Activated naive CD8-positive, alpha-beta T cell (primary cell): Measurements from ENCODE around the gene ZDHHC14.
"Not testable (repeated sequence)": the region's sequence is repeated elsewhere in the genome, so short reads cannot be mapped to it uniquely, and the experiment has no call there.

Experiments
- H3K27ac Mint-ChIP-seq: one replicate; pipeline ENCODE4 v1.8.0; 2021; ENCODE audit warnings: mixed read lengths
- H3K27me3 Mint-ChIP-seq: one replicate; pipeline ENCODE4 v1.8.0; 2021; ENCODE audit warnings: mixed read lengths
- H3K36me3 Mint-ChIP-seq: one replicate; pipeline ENCODE4 v1.8.0; 2021; ENCODE audit warnings: mixed read lengths
- H3K4me1 Mint-ChIP-seq: one replicate; pipeline ENCODE4 v1.8.0; 2021; ENCODE audit warnings: low read depth, mixed read lengths
- H3K4me3 Mint-ChIP-seq: one replicate; pipeline ENCODE4 v1.8.0; 2021; ENCODE audit warnings: mild to moderate bottlenecking, mixed read lengths
- H3K9me3 Mint-ChIP-seq: one replicate; pipeline ENCODE4 v1.8.0; 2021; ENCODE audit warnings: low read depth, mixed read lengths

The ZDHHC14 gene

DNA sequence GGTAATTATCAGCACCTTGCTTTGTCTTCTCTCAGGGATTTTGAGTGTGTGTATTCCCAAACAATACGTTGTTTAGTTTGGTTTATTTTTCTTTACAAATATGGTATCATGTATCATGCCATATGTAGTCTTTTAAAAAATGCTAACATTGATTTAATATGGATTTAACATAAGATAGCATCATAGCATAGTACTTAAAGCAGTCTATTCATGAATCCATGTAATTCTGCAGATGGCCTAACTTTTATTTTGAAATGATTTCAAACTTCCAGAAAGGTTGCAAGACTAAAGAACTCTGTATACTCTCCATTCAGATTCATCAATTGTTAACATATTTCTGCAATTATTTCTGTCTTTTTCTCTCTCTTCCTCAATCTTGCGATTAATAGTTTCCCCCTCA, 7.9 kb downstream of the ZDHHC14 start:
- no peak overlapping the region for H3K4me3 Mint-ChIP-seq
- H3K9me3 Mint-ChIP-seq: peaks cover 18% of the 10 kb centered on the region
- H3K36me3 Mint-ChIP-seq: peaks cover 24% of the 10 kb centered on the region
- H3K4me1 Mint-ChIP-seq: peaks cover 2% of the 10 kb centered on the region
- no peak overlapping the region for H3K27ac Mint-ChIP-seq
- H3K27me3 Mint-ChIP-seq: peaks cover 3% of the 10 kb centered on the region

GRCh38 chr6:157390273-157391060, 9.5 kb downstream of the ZDHHC14 start:
- Mint-ChIP-seq H3K4me3 (no peak overlapping the region), H3K9me3 (peaks cover 18% of the 10 kb centered on the region), H3K27ac (no peak overlapping the region), H3K36me3 (peaks cover 22% of the 10 kb centered on the region), H3K27me3 (no peaks in the 10 kb centered on the region), H3K4me1 (peaks cover under 1% of the 10 kb centered on the region)

- no peak overlapping the region for H3K27ac Mint-ChIP-seq
- H3K9me3 Mint-ChIP-seq: peaks cover 18% of the 10 kb centered on the region
- H3K27me3 Mint-ChIP-seq: no peaks in the 10 kb centered on the region
- no peak overlapping the region for H3K4me3 Mint-ChIP-seq
- H3K4me1 Mint-ChIP-seq: no peaks in the 10 kb centered on the region
- H3K36me3 Mint-ChIP-seq: peaks cover 22% of the 10 kb centered on the region
Observed at GRCh38 chr6:157392927-157393668, 12.1 kb downstream of the ZDHHC14 start.

DNA sequence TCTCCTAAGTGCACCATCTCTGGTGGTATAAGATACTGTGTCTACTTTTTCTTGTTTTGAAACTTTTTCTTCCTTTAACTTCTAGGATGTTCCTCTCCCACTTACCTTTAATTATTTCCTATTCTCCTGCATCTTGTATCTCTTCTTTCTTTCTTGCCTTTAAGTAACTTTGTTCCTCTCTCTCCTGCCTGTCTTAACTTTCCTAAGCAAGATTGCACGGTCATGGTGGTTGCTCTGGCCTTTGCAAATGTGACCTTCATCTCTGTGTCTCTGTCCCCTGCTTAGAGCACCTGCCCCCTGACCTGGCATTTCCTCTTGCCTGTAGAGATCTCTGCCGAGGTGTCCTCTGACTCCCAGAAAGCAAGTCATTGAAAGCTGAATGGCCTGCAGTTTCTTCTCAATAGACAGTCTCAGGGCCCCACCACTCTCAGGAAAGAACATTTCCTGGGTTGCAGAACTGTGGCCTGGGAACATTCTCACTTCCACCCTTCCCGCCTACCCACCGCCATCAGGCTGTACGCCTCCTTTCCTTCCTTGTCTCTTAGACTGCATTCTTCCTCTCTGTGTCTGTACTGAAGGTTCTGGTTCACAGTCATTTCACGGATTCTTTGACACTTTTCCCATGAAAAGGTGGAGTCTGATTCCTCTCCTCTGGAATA, 12.8 kb downstream of the ZDHHC14 start:
- H3K4me3 Mint-ChIP-seq: no peak overlapping the region
- no peak overlapping the region for H3K27ac Mint-ChIP-seq

GRCh38 chr6:157395199-157395598, 14.2 kb downstream of the ZDHHC14 start:
- Mint-ChIP-seq H3K9me3 (peaks cover 14% of the 10 kb centered on the region), H3K36me3 (peaks cover 18% of the 10 kb centered on the region)
- H3K27ac Mint-ChIP-seq, H3K27me3 Mint-ChIP-seq, H3K4me1 Mint-ChIP-seq, H3K4me3 Mint-ChIP-seq: not testable (repeated sequence)

More for the DNA sequence above, 12.8 kb downstream of the ZDHHC14 start:
- Mint-ChIP-seq H3K27me3 (no peaks in the 10 kb centered on the region), H3K36me3 (peaks cover 22% of the 10 kb centered on the region), H3K9me3 (peaks cover 18% of the 10 kb centered on the region), H3K4me1 (no peaks in the 10 kb centered on the region)

GRCh38 chr6:157396026-157396425, 15.0 kb downstream of the ZDHHC14 start:
- Mint-ChIP-seq H3K4me1 (no peaks in the 10 kb centered on the region), H3K36me3 (peaks cover 14% of the 10 kb centered on the region), H3K27me3 (no peaks in the 10 kb centered on the region), H3K9me3 (peaks cover 8% of the 10 kb centered on the region), H3K4me3 (no peak overlapping the region), H3K27ac (no peak overlapping the region)

DNA sequence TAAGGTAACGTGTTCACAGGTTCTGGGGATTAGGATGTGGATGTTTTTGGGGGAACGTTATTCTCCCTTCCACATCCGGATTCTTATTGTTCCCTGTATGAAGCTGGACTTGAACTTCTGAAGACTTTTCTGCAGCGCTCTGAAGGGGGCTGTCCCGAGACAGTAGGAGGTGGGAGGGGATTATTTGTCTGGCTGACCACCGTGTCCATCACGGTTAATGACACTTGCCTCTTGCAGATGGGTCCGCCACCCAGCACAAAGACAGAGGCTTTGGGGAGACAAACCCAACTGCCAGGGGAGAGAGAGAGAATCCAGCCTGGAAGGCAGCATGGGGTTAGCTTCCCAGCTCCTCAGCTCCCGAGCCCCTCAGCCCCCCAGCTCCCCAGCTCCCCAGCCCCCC, 16.7 kb downstream of the ZDHHC14 start:
- peaks cover 5% of the 10 kb centered on the region for H3K36me3 Mint-ChIP-seq
- H3K27me3 Mint-ChIP-seq: no peaks in the 10 kb centered on the region
- no peaks in the 10 kb centered on the region for H3K4me1 Mint-ChIP-seq
- no peak overlapping the region for H3K4me3 Mint-ChIP-seq
- no peak overlapping the region for H3K27ac Mint-ChIP-seq
- H3K9me3 Mint-ChIP-seq: no peaks in the 10 kb centered on the region

GRCh38 chr6:157398151-157398550, 17.2 kb downstream of the ZDHHC14 start:
- no peaks in the 10 kb centered on the region for H3K27me3 Mint-ChIP-seq
- no peak overlapping the region for H3K27ac Mint-ChIP-seq

GRCh38 chr6:157400676-157401075, 19.7 kb downstream of the ZDHHC14 start:
- no peaks in the 10 kb centered on the region for H3K27me3 Mint-ChIP-seq
- no peaks in the 10 kb centered on the region for H3K9me3 Mint-ChIP-seq
- H3K4me3 Mint-ChIP-seq: no peak overlapping the region
- H3K4me1 Mint-ChIP-seq: no peaks in the 10 kb centered on the region
- no peak overlapping the region for H3K27ac Mint-ChIP-seq
- H3K36me3 Mint-ChIP-seq: no peaks in the 10 kb centered on the region

More at GRCh38 chr6:157398151-157398550, 17.2 kb downstream of the ZDHHC14 start:
- Mint-ChIP-seq H3K36me3 (peaks cover 5% of the 10 kb centered on the region), H3K4me1 (no peaks in the 10 kb centered on the region), H3K9me3 (no peaks in the 10 kb centered on the region), H3K4me3 (no peak overlapping the region)

DNA sequence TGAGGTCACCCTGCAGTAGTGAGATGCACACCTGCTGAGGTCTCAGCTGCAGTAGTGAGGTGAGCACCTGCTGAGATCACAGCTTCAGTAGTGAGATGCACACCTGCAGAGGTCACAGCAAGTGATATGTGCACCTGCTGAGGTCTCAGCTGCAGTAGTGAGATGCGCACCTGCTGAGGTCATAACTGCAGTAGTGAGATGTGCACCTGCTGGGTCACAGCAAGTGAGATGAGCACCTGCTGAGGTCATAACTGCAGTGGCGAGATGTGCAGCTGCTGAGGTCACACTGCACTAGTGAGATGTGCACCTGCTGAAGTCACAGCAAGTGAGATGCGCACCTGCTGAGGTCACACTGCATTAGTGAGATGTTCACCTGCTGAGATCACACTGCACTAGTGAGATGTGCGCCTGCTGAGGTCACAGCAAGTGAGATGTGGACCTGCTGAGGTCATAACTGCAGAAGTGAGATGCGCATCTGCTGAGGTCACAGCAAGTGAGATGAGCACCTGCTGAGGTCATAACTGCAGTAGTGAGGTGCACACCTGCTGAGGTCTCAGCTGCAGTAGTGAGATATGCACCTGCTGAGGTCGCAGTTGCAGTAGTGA, 20.8 kb downstream of the ZDHHC14 start:
- Mint-ChIP-seq H3K4me1 (no peaks in the 10 kb centered on the region), H3K4me3 (no peak overlapping the region), H3K27ac (no peak overlapping the region), H3K36me3 (no peaks in the 10 kb centered on the region), H3K9me3 (no peaks in the 10 kb centered on the region), H3K27me3 (no peaks in the 10 kb centered on the region)

DNA sequence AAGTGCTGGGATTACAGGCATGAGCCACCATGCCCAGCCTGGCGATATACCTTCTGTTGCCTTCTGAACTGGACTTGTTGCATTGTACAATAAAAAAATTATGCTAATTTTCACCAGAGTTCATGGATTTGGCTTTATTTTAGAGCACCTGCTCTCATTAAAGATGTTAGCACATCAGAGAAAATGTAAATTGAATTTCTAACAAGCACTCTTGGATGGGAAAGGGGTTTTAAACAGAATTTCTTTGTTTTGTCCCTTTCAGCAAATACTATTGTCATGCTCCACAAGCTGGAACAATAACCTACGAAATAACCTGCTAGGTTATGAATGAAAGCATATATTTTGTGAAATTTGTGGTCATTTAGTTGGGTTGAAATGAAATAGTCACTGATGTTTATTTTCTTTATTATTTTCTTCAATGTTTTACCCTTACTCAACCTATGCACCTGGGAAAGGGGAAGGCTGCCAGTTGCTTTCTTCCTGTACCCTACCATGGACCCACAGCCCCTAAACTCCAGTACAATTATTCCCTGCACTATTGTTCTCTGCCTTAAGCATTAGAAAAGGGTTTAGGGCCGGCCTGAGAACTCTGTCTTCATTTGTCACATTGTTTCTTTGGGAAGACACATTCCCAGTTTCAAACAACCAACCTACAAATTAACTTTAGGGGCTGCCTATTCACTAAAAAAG, 22.2 kb downstream of the ZDHHC14 start:
- no peaks in the 10 kb centered on the region for H3K27me3 Mint-ChIP-seq
- no peak overlapping the region for H3K27ac Mint-ChIP-seq
- H3K36me3 Mint-ChIP-seq: no peaks in the 10 kb centered on the region
- H3K4me1 Mint-ChIP-seq: no peaks in the 10 kb centered on the region
- no peak overlapping the region for H3K4me3 Mint-ChIP-seq
- H3K9me3 Mint-ChIP-seq: no peaks in the 10 kb centered on the region

DNA sequence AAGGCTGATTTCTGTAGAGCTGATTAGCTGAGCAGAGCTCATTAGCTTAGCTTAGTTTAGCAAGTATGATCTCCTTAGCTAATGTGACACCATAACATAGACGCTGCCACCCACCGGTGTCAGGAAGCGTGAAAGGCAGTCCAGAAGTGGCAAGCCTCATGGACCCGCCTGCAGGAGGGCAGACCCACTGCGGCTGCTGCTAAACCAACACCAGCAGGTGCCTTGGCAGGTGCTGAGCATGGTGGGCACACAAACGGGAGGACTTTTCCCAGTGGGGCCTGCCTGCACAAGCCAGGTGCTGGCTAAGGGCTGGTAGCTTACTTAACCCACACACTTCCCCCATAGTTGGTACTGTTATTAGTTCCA, 22.7 kb downstream of the ZDHHC14 start:
- Mint-ChIP-seq H3K4me3 (no peak overlapping the region), H3K9me3 (no peaks in the 10 kb centered on the region), H3K4me1 (no peaks in the 10 kb centered on the region), H3K36me3 (no peaks in the 10 kb centered on the region), H3K27me3 (no peaks in the 10 kb centered on the region), H3K27ac (no peak overlapping the region)

GRCh38 chr6:157405986-157406385, 25.0 kb downstream of the ZDHHC14 start:
- Mint-ChIP-seq H3K4me1 (no peaks in the 10 kb centered on the region), H3K36me3 (no peaks in the 10 kb centered on the region)

GRCh38 chr6:157406661-157407060, 25.7 kb downstream of the ZDHHC14 start:
- no peaks in the 10 kb centered on the region for H3K27me3 Mint-ChIP-seq
- H3K36me3 Mint-ChIP-seq: no peaks in the 10 kb centered on the region
- no peak overlapping the region for H3K4me3 Mint-ChIP-seq
- no peaks in the 10 kb centered on the region for H3K4me1 Mint-ChIP-seq
- H3K9me3 Mint-ChIP-seq: no peaks in the 10 kb centered on the region
- no peak overlapping the region for H3K27ac Mint-ChIP-seq

More at GRCh38 chr6:157405986-157406385, 25.0 kb downstream of the ZDHHC14 start:
- H3K27me3 Mint-ChIP-seq: no peaks in the 10 kb centered on the region
- no peak overlapping the region for H3K4me3 Mint-ChIP-seq
- no peak overlapping the region for H3K27ac Mint-ChIP-seq
- no peaks in the 10 kb centered on the region for H3K9me3 Mint-ChIP-seq
